Immature natural killer cell (primary cell): Measurements from ENCODE around the gene IFITM5. TPM values are rescaled to one million over a fixed set of nuclear protein-coding genes. Genes with fewer than 3 reads are reported as not detected.

ENCODE experiments used
- DNase-seq, 3 donors: peaks; one replicate each; pipeline ENCODE4 v3.0.0; 2022; ENCODE audit warnings: mixed read lengths in 1 of 3
- H3K27ac Mint-ChIP-seq, 6 donors: one replicate each; pipeline ENCODE4 v1.8.0; 2020; ENCODE audit warnings: mixed read lengths in 6 of 6, mild to moderate bottlenecking in 5 of 6, inconsistent platforms in 4 of 6, moderate library complexity in 3 of 6
- H3K27me3 Mint-ChIP-seq, 3 donors: one replicate each; pipeline ENCODE4 v1.8.0; 2020 to 2021; ENCODE audit warnings: low read depth in 3 of 3, mild to moderate bottlenecking in 3 of 3, mixed read lengths in 3 of 3, moderate library complexity in 3 of 3, inconsistent platforms in 1 of 3
- H3K36me3 Mint-ChIP-seq, 3 donors: one replicate each; pipeline ENCODE4 v1.8.0; 2020; ENCODE audit warnings: mixed read lengths in 3 of 3, inconsistent platforms in 2 of 3, mild to moderate bottlenecking in 2 of 3
- H3K4me1 Mint-ChIP-seq, 2 donors: one replicate each; pipeline ENCODE4 v1.8.0; 2020; ENCODE audit warnings: inconsistent platforms in 2 of 2, mild to moderate bottlenecking in 2 of 2, mixed read lengths in 2 of 2, moderate library complexity in 1 of 2
- H3K4me3 Mint-ChIP-seq, 5 donors: one replicate each; pipeline ENCODE4 v1.8.0; 2020; ENCODE audit warnings: mild to moderate bottlenecking in 5 of 5, mixed read lengths in 5 of 5, inconsistent platforms in 3 of 5, moderate library complexity in 3 of 5
- H3K9me3 Mint-ChIP-seq, 6 donors: one replicate each; pipeline ENCODE4 v1.8.0; 2020; ENCODE audit warnings: mild to moderate bottlenecking in 6 of 6, mixed read lengths in 6 of 6, inconsistent platforms in 4 of 6, moderate library complexity in 3 of 6
- polyA plus RNA-seq, 3 donors: library from polyadenylated mRNA; unstranded; fragments of 300-500 nt; fragmentation: Illumina TruSeq; gene quantifications; one replicate each; pipeline ENCODE4 v1.2.3, GENCODE V29; 2021

The IFITM5 gene
- polyA plus RNA-seq, 3 donors from 2014 or later, result not detected

- Mint-ChIP-seq H3K4me3 (no peak overlapping the region), H3K36me3 (no peaks in the 10 kb centered on the region), H3K4me1 (peaks cover 1 to 2% of the 10 kb centered on the region in 2 donors), H3K27ac (peak overlapping the region in 1 of 6 donors; percentile 26), H3K27me3 (peaks cover 0 to 4% (median 4%) of the 10 kb centered on the region in 3 donors), H3K9me3 (no peaks in the 10 kb centered on the region)
- DNase-seq, result no peak
These were observed 37.7 kb downstream of the IFITM5 start for GRCh38 chr11:261624-262023.

DNA sequence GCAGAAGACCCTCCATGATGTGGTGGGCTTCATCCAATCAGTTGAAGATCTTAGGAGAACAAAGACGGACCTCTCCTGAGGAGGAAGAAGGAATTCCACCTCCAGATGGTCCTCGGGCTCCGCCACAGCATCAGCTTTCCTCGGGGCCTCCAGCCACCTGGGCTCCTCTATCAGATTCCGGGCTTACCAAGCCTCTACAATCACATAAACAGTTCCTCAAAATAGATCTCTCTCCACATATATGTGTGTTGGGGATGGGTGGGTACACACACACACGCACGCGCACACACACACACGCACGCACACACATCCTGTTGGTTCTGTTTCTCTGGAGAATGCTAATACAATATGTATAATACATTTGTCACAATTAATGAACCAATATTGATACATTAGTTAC, 39.9 kb downstream of the IFITM5 start:
- DNase-seq, result no peak

DNA sequence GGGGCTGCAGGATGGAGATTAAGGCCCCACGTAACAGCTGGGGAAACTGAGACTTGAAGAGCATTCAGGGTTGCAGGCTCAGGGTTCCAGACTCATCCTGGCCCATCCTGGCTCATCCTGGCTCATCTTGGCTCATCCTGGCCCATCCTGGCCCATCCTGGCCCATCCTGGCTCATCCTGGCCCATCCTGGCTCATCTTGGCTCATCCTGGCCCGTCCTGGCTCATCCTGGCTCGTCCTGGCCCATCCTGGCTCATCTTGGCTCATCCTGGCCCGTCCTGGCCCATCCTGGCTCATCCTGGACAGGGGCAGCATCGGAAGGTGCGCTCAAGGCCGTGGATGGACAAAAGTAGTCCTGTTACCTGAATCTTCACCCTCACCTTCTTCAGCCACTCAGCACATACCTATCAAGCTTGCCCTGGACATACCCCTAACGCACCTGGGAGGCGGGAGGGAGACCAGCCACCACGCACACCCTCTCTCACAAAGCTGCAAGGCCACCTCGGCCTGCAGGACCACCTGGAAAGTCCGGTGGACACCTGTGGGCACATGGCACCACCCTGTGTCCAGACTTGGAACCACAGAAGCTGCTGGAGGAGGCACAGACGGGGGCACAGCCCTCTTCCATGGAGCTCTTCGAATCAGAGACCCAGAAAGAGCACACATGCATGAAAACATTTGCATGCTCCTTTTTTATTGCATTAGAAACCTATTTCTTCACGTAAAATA, 41.4 kb downstream of the IFITM5 start:
- Mint-ChIP-seq H3K9me3 (no peaks in the 10 kb centered on the region), H3K27ac (no peak overlapping the region), H3K4me1 (no peaks in the 10 kb centered on the region), H3K36me3 (no peaks in the 10 kb centered on the region), H3K4me3 (no peak overlapping the region), H3K27me3 (peaks cover 0 to 6% (median 2%) of the 10 kb centered on the region in 3 donors)
- DNase-seq, result no peak

More for the DNA sequence above, 39.9 kb downstream of the IFITM5 start:
- Mint-ChIP-seq H3K4me1 (no peaks in the 10 kb centered on the region), H3K9me3 (no peaks in the 10 kb centered on the region), H3K27me3 (peaks cover 0 to 4% (median 2%) of the 10 kb centered on the region in 3 donors), H3K4me3 (no peak overlapping the region), H3K36me3 (no peaks in the 10 kb centered on the region), H3K27ac (no peak overlapping the region)

DNA sequence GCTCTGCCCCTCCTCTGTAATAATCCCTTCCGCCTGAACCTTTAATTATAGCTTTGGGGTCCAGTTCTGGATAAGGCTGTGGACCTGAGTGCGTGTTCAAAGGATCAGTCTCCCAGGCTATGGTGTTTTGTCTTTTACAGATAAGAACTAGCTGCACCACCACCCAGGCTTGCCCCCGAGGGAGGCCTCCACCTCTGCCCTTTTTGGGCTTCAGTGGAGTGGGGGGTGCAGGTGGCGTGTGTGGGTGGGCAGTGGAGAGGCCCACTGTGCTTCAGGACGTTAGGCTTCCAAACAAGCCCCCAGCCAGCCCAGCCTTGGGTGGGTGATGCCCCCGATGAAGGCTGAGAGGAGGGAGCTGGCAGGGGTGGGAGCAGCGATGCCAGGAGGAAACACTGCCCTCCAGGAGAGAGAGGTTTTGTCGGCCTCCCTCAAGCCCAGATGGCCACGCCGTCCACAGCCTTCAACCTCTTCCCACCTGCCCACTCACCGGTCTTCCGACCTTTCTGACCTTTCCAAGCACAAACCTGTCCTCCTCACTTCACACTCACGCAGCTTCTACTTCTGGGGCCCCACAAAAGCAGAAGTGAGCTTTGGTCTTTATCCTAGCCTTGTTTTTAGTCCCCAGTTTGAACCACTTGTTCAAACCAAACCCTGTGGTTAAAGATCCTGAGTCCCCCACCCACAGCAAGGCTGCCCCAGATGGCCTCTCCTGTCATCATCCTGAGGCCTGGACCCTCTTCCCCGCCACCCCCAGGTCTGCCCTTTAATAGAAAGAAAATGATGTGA, 42.2 kb downstream of the IFITM5 start:
- no peak for DNase-seq
- no peak overlapping the region for H3K27ac Mint-ChIP-seq
- H3K36me3 Mint-ChIP-seq, result peaks cover 1 to 5% (median 3%) of the 10 kb centered on the region in 3 donors
- H3K4me1 Mint-ChIP-seq, result no peaks in the 10 kb centered on the region
- no peaks in the 10 kb centered on the region for H3K9me3 Mint-ChIP-seq
- no peak overlapping the region for H3K4me3 Mint-ChIP-seq
- peaks cover 0 to 6% (median 2%) of the 10 kb centered on the region in 3 donors for H3K27me3 Mint-ChIP-seq

- no peak for DNase-seq
- Mint-ChIP-seq H3K27ac (no peak overlapping the region), H3K4me3 (no peak overlapping the region)
These were observed 43.5 kb downstream of the IFITM5 start for GRCh38 chr11:255816-256215.

DNA sequence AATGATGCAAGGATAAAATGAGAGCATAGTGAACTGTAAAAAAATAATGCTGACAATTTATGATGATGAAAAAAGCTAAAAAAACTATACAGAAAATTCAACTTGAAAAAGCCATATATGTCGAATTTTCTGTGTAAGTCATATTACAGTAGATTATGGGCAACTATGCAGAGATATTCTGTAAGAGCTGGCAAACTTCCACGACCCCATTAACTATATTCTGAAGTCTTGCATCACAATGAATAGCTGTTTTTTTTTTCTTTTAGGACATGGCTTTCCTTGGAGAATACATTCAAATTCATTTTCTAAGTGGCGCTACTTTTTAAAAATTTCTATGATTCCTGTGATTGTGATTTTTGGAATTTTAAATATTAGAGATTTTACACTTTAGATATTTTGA, 44.1 kb downstream of the IFITM5 start:
- H3K9me3 Mint-ChIP-seq, result no peaks in the 10 kb centered on the region
- H3K4me3 Mint-ChIP-seq, result no peak overlapping the region
- H3K27me3 Mint-ChIP-seq, result peaks cover 0 to 6% (median 0%) of the 10 kb centered on the region in 3 donors
- H3K27ac Mint-ChIP-seq, result no peak overlapping the region
- H3K36me3 Mint-ChIP-seq, result peaks cover 8 to 17% (median 9%) of the 10 kb centered on the region in 3 donors
- peaks cover 8 to 9% of the 10 kb centered on the region in 2 donors for H3K4me1 Mint-ChIP-seq
- no peak for DNase-seq

More at GRCh38 chr11:255816-256215, 43.5 kb downstream of the IFITM5 start:
- Mint-ChIP-seq H3K36me3 (peaks cover 8 to 12% (median 9%) of the 10 kb centered on the region in 3 donors), H3K4me1 (peaks cover 5 to 6% of the 10 kb centered on the region in 2 donors), H3K27me3 (peaks cover 0 to 6% (median 0%) of the 10 kb centered on the region in 3 donors), H3K9me3 (no peaks in the 10 kb centered on the region)

- H3K36me3 Mint-ChIP-seq, result peaks cover 13 to 17% (median 14%) of the 10 kb centered on the region in 3 donors
- H3K27me3 Mint-ChIP-seq, result peaks cover 0 to 2% (median 2%) of the 10 kb centered on the region in 3 donors
- no peak overlapping the region for H3K4me3 Mint-ChIP-seq
- peak overlapping the region in 2 of 6 donors; percentile 45 to 62 for H3K27ac Mint-ChIP-seq
- H3K9me3 Mint-ChIP-seq, result no peaks in the 10 kb centered on the region
- DNase-seq, result no peak
- H3K4me1 Mint-ChIP-seq, result peaks cover 8 to 9% of the 10 kb centered on the region in 2 donors
These were observed 45.4 kb downstream of the IFITM5 start for GRCh38 chr11:253886-254270.

GRCh38 chr11:253160-253885, 46.0 kb downstream of the IFITM5 start:
- no peaks in the 10 kb centered on the region for H3K9me3 Mint-ChIP-seq
- peaks cover 14 to 22% (median 18%) of the 10 kb centered on the region in 3 donors for H3K36me3 Mint-ChIP-seq
- no peak overlapping the region for H3K4me3 Mint-ChIP-seq
- H3K4me1 Mint-ChIP-seq, result peaks cover 8 to 9% of the 10 kb centered on the region in 2 donors
- no peak for DNase-seq
- no peak overlapping the region for H3K27ac Mint-ChIP-seq
- peaks cover 0 to 2% (median 2%) of the 10 kb centered on the region in 3 donors for H3K27me3 Mint-ChIP-seq

GRCh38 chr11:252666-253065, 46.7 kb downstream of the IFITM5 start:
- Mint-ChIP-seq H3K27me3 (peaks cover 0 to 2% (median 2%) of the 10 kb centered on the region in 3 donors), H3K36me3 (peaks cover 17 to 28% (median 22%) of the 10 kb centered on the region in 3 donors), H3K9me3 (no peaks in the 10 kb centered on the region), H3K4me3 (no peak overlapping the region), H3K4me1 (peaks cover 8 to 9% of the 10 kb centered on the region in 2 donors), H3K27ac (no peak overlapping the region)
- no peak for DNase-seq

DNA sequence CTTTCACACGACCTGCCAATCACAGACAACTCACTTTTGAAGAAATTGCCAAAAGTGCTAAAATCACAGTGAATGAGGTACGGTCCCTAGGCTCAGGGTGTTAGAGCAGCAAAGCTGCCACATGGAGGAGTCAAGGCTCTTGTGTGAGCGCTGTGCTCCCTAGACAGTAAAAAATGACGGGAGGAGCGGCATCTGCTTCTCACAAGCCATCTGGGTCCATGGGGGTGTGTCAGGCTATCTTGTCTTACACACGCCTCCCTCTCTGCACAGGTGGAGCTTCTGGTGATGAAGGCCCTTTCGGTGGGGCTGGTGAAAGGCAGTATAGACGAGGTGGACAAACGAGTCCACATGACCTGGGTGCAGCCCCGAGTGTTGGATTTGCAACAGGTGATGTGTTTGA, 47.8 kb downstream of the IFITM5 start:
- Mint-ChIP-seq H3K36me3 (peaks cover 25 to 39% (median 26%) of the 10 kb centered on the region in 3 donors), H3K27me3 (peaks cover 0 to 2% (median 2%) of the 10 kb centered on the region in 3 donors), H3K27ac (peak overlapping the region in 1 of 6 donors; percentile 32), H3K9me3 (no peaks in the 10 kb centered on the region), H3K4me1 (peaks cover 9 to 10% of the 10 kb centered on the region in 2 donors), H3K4me3 (no peak overlapping the region)
- DNase-seq, result no peak

GRCh38 chr11:250740-251299, 48.5 kb downstream of the IFITM5 start:
- peaks cover 27 to 45% (median 27%) of the 10 kb centered on the region in 3 donors for H3K36me3 Mint-ChIP-seq
- peak overlapping the region in 1 of 5 donors; percentile 36 for H3K4me3 Mint-ChIP-seq

GRCh38 chr11:250274-250673, 49.1 kb downstream of the IFITM5 start:
- Mint-ChIP-seq H3K4me3 (no peak overlapping the region), H3K27ac (peak overlapping the region in 4 of 6 donors; percentile 50 to 89 (median 85)), H3K36me3 (peaks cover 29 to 51% (median 33%) of the 10 kb centered on the region in 3 donors), H3K27me3 (peaks cover 0 to 2% (median 2%) of the 10 kb centered on the region in 3 donors), H3K4me1 (peaks cover 10 to 12% of the 10 kb centered on the region in 2 donors), H3K9me3 (no peaks in the 10 kb centered on the region)
- no peak for DNase-seq

More at GRCh38 chr11:250740-251299, 48.5 kb downstream of the IFITM5 start:
- Mint-ChIP-seq H3K4me1 (peaks cover 9 to 10% of the 10 kb centered on the region in 2 donors), H3K27ac (peak overlapping the region; percentile 28 to 89 (median 82)), H3K9me3 (no peaks in the 10 kb centered on the region), H3K27me3 (peaks cover 0 to 2% (median 2%) of the 10 kb centered on the region in 3 donors)
- DNase-seq, result peak; percentile 70 to 77 (median 73)

GRCh38 chr11:249062-249461, 50.3 kb downstream of the IFITM5 start:
- Mint-ChIP-seq H3K4me3 (no peak overlapping the region), H3K9me3 (no peaks in the 10 kb centered on the region), H3K27me3 (peaks cover 0 to 2% (median 2%) of the 10 kb centered on the region in 3 donors), H3K4me1 (peaks cover 10 to 14% of the 10 kb centered on the region in 2 donors), H3K27ac (peak overlapping the region in 3 of 6 donors; percentile 59 to 83 (median 80)), H3K36me3 (peaks cover 35 to 56% (median 36%) of the 10 kb centered on the region in 3 donors)
- DNase-seq, result no peak
